Duodenal mucosa (tissue), 2 donors: Measurements from ENCODE around the gene AP1M1.

Experiments
- H3K27ac ChIP-seq: one replicate; pipeline ENCODE4 v1.7.0; 2013; ENCODE audit warnings: low read depth, low read length
- H3K27me3 ChIP-seq, 2 donors: one replicate each; pipeline ENCODE4 v1.7.0; 2013; ENCODE audit warnings: low read length in 2 of 2, control low read depth in 1 of 2; ENCODE audit not compliant: insufficient read depth in 2 of 2, control insufficient read depth in 1 of 2
- H3K36me3 ChIP-seq, 2 donors: one replicate each; pipeline ENCODE4 v1.7.0; 2013; ENCODE audit warnings: low read length in 2 of 2, control low read depth in 1 of 2; ENCODE audit not compliant: insufficient read depth in 2 of 2, control insufficient read depth in 1 of 2
- H3K4me1 ChIP-seq, 2 donors: one replicate each; pipeline ENCODE4 v1.7.0; 2013; ENCODE audit warnings: low read length in 2 of 2, control low read depth in 1 of 2; ENCODE audit not compliant: insufficient read depth in 2 of 2, control insufficient read depth in 1 of 2
- H3K4me3 ChIP-seq, 2 donors: one replicate each; pipeline ENCODE4 v1.7.0; 2013; ENCODE audit warnings: low read length in 2 of 2, low read depth in 1 of 2
- H3K9ac ChIP-seq, 2 donors: one replicate each; pipeline ENCODE4 v1.7.0; 2013; ENCODE audit warnings: low read length in 2 of 2, low read depth in 1 of 2
- H3K9me3 ChIP-seq, 2 donors: one replicate each; pipeline ENCODE4 v1.7.0; 2013; ENCODE audit warnings: low read length in 2 of 2, control low read depth in 1 of 2; ENCODE audit not compliant: control insufficient read depth in 1 of 2

Gene AP1M1

GRCh38 chr19:16218851-16219250 lies 21.1 kb downstream of the AP1M1 start:
- no peak overlapping the region for H3K27ac ChIP-seq
- H3K4me1 ChIP-seq, result no peaks in the 10 kb centered on the region
- peaks cover 14 to 52% of the 10 kb centered on the region in 2 donors for H3K36me3 ChIP-seq
- H3K9ac ChIP-seq, result no peak overlapping the region
- H3K27me3 ChIP-seq, result no peaks in the 10 kb centered on the region
- no peak overlapping the region for H3K4me3 ChIP-seq
- peaks cover 16 to 22% of the 10 kb centered on the region in 2 donors for H3K9me3 ChIP-seq

GRCh38 chr19:16222806-16223205 lies 25.1 kb downstream of the AP1M1 start:
- Histone ChIP-seq H3K4me3 (no peak overlapping the region), H3K27ac (no peak overlapping the region), H3K9me3 (peaks cover 16 to 22% of the 10 kb centered on the region in 2 donors), H3K36me3 (peaks cover 27 to 76% of the 10 kb centered on the region in 2 donors), H3K4me1 (no peaks in the 10 kb centered on the region), H3K27me3 (no peaks in the 10 kb centered on the region), H3K9ac (no peak overlapping the region)

GRCh38 chr19:16223746-16224145 lies 26.0 kb downstream of the AP1M1 start:
- H3K27me3 ChIP-seq, result no peaks in the 10 kb centered on the region
- H3K36me3 ChIP-seq, result peaks cover 33 to 83% of the 10 kb centered on the region in 2 donors
- H3K9ac ChIP-seq, result no peak overlapping the region
- no peak overlapping the region for H3K27ac ChIP-seq
- no peak overlapping the region for H3K4me3 ChIP-seq
- H3K4me1 ChIP-seq, result no peaks in the 10 kb centered on the region
- H3K9me3 ChIP-seq, result peaks cover 16 to 22% of the 10 kb centered on the region in 2 donors

GRCh38 chr19:16224293-16225045 lies 26.8 kb downstream of the AP1M1 start:
- Histone ChIP-seq H3K4me3 (no peak overlapping the region), H3K27me3 (no peaks in the 10 kb centered on the region), H3K27ac (no peak overlapping the region), H3K36me3 (peaks cover 33 to 90% of the 10 kb centered on the region in 2 donors), H3K4me1 (no peaks in the 10 kb centered on the region), H3K9ac (no peak overlapping the region), H3K9me3 (peaks cover 16 to 21% of the 10 kb centered on the region in 2 donors)

GRCh38 chr19:16225279-16226183 lies 27.8 kb downstream of the AP1M1 start:
- H3K27ac ChIP-seq, result no peak overlapping the region
- no peaks in the 10 kb centered on the region for H3K27me3 ChIP-seq
- peaks cover 37 to 92% of the 10 kb centered on the region in 2 donors for H3K36me3 ChIP-seq

GRCh38 chr19:16226184-16226591 lies 28.5 kb downstream of the AP1M1 start:
- Histone ChIP-seq H3K27me3 (no peaks in the 10 kb centered on the region), H3K4me3 (no peak overlapping the region), H3K9ac (no peak overlapping the region), H3K4me1 (no peaks in the 10 kb centered on the region), H3K27ac (no peak overlapping the region), H3K36me3 (peaks cover 33 to 89% of the 10 kb centered on the region in 2 donors), H3K9me3 (peaks cover 7% of the 10 kb centered on the region in 2 donors)

More at GRCh38 chr19:16225279-16226183, 27.8 kb downstream of the AP1M1 start:
- Histone ChIP-seq H3K4me1 (no peaks in the 10 kb centered on the region), H3K4me3 (no peak overlapping the region), H3K9me3 (peaks cover 13 to 14% of the 10 kb centered on the region in 2 donors), H3K9ac (no peak overlapping the region)

- Histone ChIP-seq H3K4me3 (no peak overlapping the region), H3K9ac (no peak overlapping the region), H3K9me3 (no peaks in the 10 kb centered on the region), H3K27me3 (no peaks in the 10 kb centered on the region), H3K4me1 (no peaks in the 10 kb centered on the region), H3K27ac (no peak overlapping the region), H3K36me3 (peaks cover 35 to 90% of the 10 kb centered on the region in 2 donors)
Measured at GRCh38 chr19:16226878-16227836, 29.4 kb downstream of the AP1M1 start.

GRCh38 chr19:16227837-16228636 lies 30.3 kb downstream of the AP1M1 start:
- Histone ChIP-seq H3K9me3 (no peaks in the 10 kb centered on the region), H3K27ac (no peak overlapping the region), H3K9ac (no peak overlapping the region), H3K4me1 (no peaks in the 10 kb centered on the region), H3K4me3 (no peak overlapping the region), H3K27me3 (no peaks in the 10 kb centered on the region), H3K36me3 (peaks cover 34 to 92% of the 10 kb centered on the region in 2 donors)
